Body of pancreas (tissue), 4 donors: Measurements from ENCODE around the gene CNTNAP1. TPM values are rescaled to one million over a fixed set of nuclear protein-coding genes. Genes with fewer than 3 reads are reported as not detected.

Experiments
- ATAC-seq: fragments of 150-250 bp; one replicate; pipeline ENCODE4 v1.9.1; 2016
- DNase-seq, 4 donors: peaks; one replicate each; pipeline ENCODE4 v3.0.0-alpha.2; 2019
- H3K27ac ChIP-seq, 4 donors: fragments of 200-600 bp; sonication (generic); 1 replicate in 3 of 4; 2 replicates in 1 of 4; pipeline versions ENCODE4 v1.5.1 to v1.6.1; 2016 to 2019; ENCODE audit warnings: mild to moderate bottlenecking in 1 of 4, mixed read lengths in 1 of 4, moderate library complexity in 1 of 4
- H3K27me3 ChIP-seq, 2 donors: fragments of 200-600 bp; sonication (generic); one replicate each; pipeline ENCODE4 v1.6.0; 2016; ENCODE audit warnings: mild to moderate bottlenecking in 1 of 2
- H3K36me3 ChIP-seq, 2 donors: fragments of 200-600 bp; sonication (generic); replicated peaks in 1 of 2; 2 replicates each; pipeline ENCODE4 v1.5.1; 2016; ENCODE audit warnings: low read depth in 2 of 2; ENCODE audit not compliant: insufficient read depth in 1 of 2
- H3K4me1 ChIP-seq: fragments of 200-600 bp; sonication (generic); one replicate; pipeline ENCODE4 v1.6.0; 2016
- H3K4me3 ChIP-seq, 2 donors: fragments of 200-600 bp; sonication (generic); 1 replicate in 1 of 2; 2 replicates in 1 of 2; pipeline ENCODE4 v1.5.1; 2016 to 2019
- H3K9me3 ChIP-seq, 3 donors: fragments of 200-600 bp; sonication (generic); 1 replicate in 2 of 3; 2 replicates in 1 of 3; pipeline ENCODE4 v1.5.1; 2016
- CTCF ChIP-seq, 7 experiments: fragments of 450-650 bp in 4 of 7; fragments of 200-600 bp in 3 of 7; sonication (generic) in 3 of 7; IDR thresholded peaks; one replicate each; pipeline ENCODE4 v1.5.1; 2016 to 2019; ENCODE audit warnings: antibody characterized with exemption in 7 of 7
- POLR2A ChIP-seq, 3 donors: fragments of 450-650 bp; IDR thresholded peaks; one replicate each; pipeline ENCODE4 v1.6.1; 2016; ENCODE audit warnings: antibody characterized with exemption in 3 of 3, mild to moderate bottlenecking in 2 of 3
- WGBS, 2 donors: methylation state at CpG; one replicate each; pipeline ENCODE4 v1.1.5; 2017; 5-methylcytosine and 5-hydroxymethylcytosine counted together
- intact Hi-C: fragments of 100-400 bp; cut with DNase I; formaldehyde crosslinking; loops from one replicate; pipeline ENCODE4 v1.15.1; 2023
- total RNA-seq, 2 donors: library from RNA; depleted of rRNA; stranded (reverse); fragments of >200 nt; gene quantifications; one replicate each; pipeline ENCODE4 v1.1.0, GENCODE V29; 2016

CNTNAP1 gene
- total RNA-seq, 2 donors from 2014 or later: 4.9 to 6.7 TPM

- no peak for ATAC-seq
- Histone ChIP-seq H3K9me3 (no peaks in the 10 kb centered on the region), H3K4me1 (no peaks in the 10 kb centered on the region), H3K36me3 (no peaks in the 10 kb centered on the region), H3K27me3 (no peaks in the 10 kb centered on the region), H3K27ac (no peak overlapping the region), H3K4me3 (no peak overlapping the region)
- 79 to 80% methylated on average over 8 to 10 of the region's 10 CpGs for WGBS, 2 donors
- no peak for DNase-seq
- no peak for TF ChIP-seq POLR2A (IDR thresholded peaks at IDR 0.05)
- no peak for TF ChIP-seq CTCF (IDR thresholded peaks at IDR 0.05)
- intact Hi-C loops: loop anchor here (10.0 kb wide), 1 partner anchor 254 kb away; no protein-coding TSS in a partner anchor
These were observed 8.3 kb downstream of the CNTNAP1 start for GRCh38 chr17:42690596-42690995.

- Histone ChIP-seq H3K27ac (no peak overlapping the region), H3K4me1 (no peaks in the 10 kb centered on the region), H3K9me3 (no peaks in the 10 kb centered on the region), H3K36me3 (no peaks in the 10 kb centered on the region), H3K27me3 (no peaks in the 10 kb centered on the region), H3K4me3 (no peak overlapping the region)
- DNase-seq (no peak), ATAC-seq (no peak)
- 86 to 87% methylated on average over 9 to 12 of the region's 12 CpGs for WGBS, 2 donors
- intact Hi-C loops: loop anchor here (10.0 kb wide), 1 partner anchor 254 kb away; no protein-coding TSS in a partner anchor
- TF ChIP-seq CTCF (IDR thresholded peaks at IDR 0.05) (no peak), POLR2A (IDR thresholded peaks at IDR 0.05) (no peak)
These were observed 8.8 kb downstream of the CNTNAP1 start for GRCh38 chr17:42691021-42691545.

DNA sequence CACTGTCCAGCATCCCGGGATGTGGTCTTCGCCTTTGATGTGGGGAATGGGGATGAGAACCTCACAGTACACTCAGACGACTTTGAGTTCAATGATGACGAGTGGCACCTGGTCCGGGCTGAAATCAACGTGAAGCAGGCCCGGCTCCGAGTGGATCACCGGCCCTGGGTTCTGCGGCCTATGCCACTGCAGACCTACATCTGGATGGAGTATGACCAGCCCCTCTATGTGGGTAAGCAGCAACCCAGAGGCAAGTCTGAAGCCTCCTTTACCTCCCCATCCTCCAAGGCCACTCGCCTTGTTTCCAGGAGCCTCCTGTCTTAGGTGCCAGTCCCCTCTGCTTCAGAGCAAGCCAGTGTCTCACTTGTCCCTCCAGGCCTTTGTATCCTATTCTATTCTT, 10.2 kb downstream of the CNTNAP1 start:
- TF ChIP-seq CTCF (IDR thresholded peaks at IDR 0.05): no peak
- TF ChIP-seq POLR2A (IDR thresholded peaks at IDR 0.05): no peak
- intact Hi-C loops: loop anchor here (10.0 kb wide), 1 partner anchor 252 kb away; no protein-coding TSS in a partner anchor
- Histone ChIP-seq H3K9me3 (no peaks in the 10 kb centered on the region), H3K27me3 (no peaks in the 10 kb centered on the region), H3K4me1 (no peaks in the 10 kb centered on the region), H3K4me3 (no peak overlapping the region), H3K36me3 (no peaks in the 10 kb centered on the region), H3K27ac (no peak overlapping the region)
- no peak for ATAC-seq
- 74 to 79% methylated on average over 6 to 11 of the region's 11 CpGs for WGBS, 2 donors
- DNase-seq: no peak

DNA sequence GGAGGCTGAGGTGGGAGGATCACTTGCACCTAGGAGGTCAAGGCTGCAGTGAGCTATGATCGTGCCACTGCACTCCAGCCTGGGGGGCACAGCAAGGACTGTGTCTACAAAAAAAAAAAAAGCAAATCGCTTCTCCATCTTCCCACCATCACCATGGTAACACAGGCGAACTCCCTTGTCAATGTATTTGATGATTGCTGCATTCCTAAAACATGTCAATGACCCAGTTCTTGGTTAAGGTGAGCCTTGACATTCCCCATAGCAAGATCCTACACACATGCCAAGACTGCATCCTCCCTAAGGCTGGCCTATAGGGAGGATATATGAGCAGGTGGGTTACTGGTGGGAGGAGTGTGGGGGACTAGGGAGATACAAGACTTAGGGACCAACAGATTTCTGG, 12.2 kb downstream of the CNTNAP1 start:
- ATAC-seq (no peak), DNase-seq (no peak)

More for the DNA sequence above, 12.2 kb downstream of the CNTNAP1 start:
- Histone ChIP-seq H3K36me3 (peaks cover 0 to 1% of the 10 kb centered on the region in 2 donors), H3K27me3 (no peaks in the 10 kb centered on the region), H3K9me3 (no peaks in the 10 kb centered on the region), H3K4me3 (no peak overlapping the region), H3K4me1 (no peaks in the 10 kb centered on the region), H3K27ac (no peak overlapping the region)
- intact Hi-C loops: loop anchor here (10.0 kb wide), 1 partner anchor 250 kb away; no protein-coding TSS in a partner anchor
- TF ChIP-seq CTCF (IDR thresholded peaks at IDR 0.05): no peak
- TF ChIP-seq POLR2A (IDR thresholded peaks at IDR 0.05): no peak
- 85 to 87% methylated on average over 3 of the region's 3 CpGs for WGBS, 2 donors
